H1 (cell line): ENCODE results near the gene TTYH2. TPM values are rescaled to one million over a fixed set of nuclear protein-coding genes. Genes with fewer than 3 reads are reported as not detected.

Experiments used
- CTCF ChIA-PET: fragments of 300-600 bp; sonication (Branson Sonifier 250); formaldehyde crosslinking; loops from one replicate; lab custom pipeline; 2021; ENCODE audit not compliant: partially characterized antibody; lab: Charles Lee
- POLR2A ChIA-PET: fragments of 300-600 bp; sonication (Branson Sonifier 250); formaldehyde crosslinking; loops from one replicate; lab custom pipeline; 2021; ENCODE audit warnings: inconsistent platforms; ENCODE audit not compliant: partially characterized antibody; lab: Charles Lee
- DNase-seq, 2 experiments: peaks; one replicate each; pipeline versions ENCODE4 v3.0.0 to v3.0.0-alpha.2; 2010 to 2022; ENCODE audit warnings: low spot score in 2 of 2, low read depth in 1 of 2, mixed read lengths in 1 of 2
- FAIRE-seq: peaks from 2 replicates; lab custom pipeline; 2011; peaks lifted over from hg19 to GRCh38; lab: Jason Lieb, UNC
- H2AFZ ChIP-seq: 2 replicates; pipeline ENCODE4 v1.8.1; 2012; ENCODE audit warnings: low read length, inconsistent platforms
- H2AK5ac ChIP-seq: 2 replicates; pipeline ENCODE4 v1.6.1; 2013; ENCODE audit warnings: low read depth, low read length
- H2BK120ac ChIP-seq: replicated peaks from 2 replicates; pipeline ENCODE3; 2013; ENCODE audit warnings: low read depth, low read length, inconsistent platforms
- H2BK12ac ChIP-seq: 2 replicates; pipeline ENCODE4 v1.6.1; 2013; ENCODE audit warnings: low read depth, low read length
- H2BK15ac ChIP-seq: 2 replicates; pipeline ENCODE4 v1.6.1; 2013; ENCODE audit warnings: low read length
- H2BK20ac ChIP-seq: 2 replicates; pipeline ENCODE4 v1.6.1; 2013; ENCODE audit warnings: low read length
- H2BK5ac ChIP-seq: 2 replicates; pipeline ENCODE4 v1.6.1; 2013; ENCODE audit warnings: low read depth, low read length
- H3K14ac ChIP-seq: 2 replicates; pipeline ENCODE4 v1.6.1; 2013; ENCODE audit warnings: inconsistent platforms; ENCODE audit not compliant: insufficient read length
- H3K18ac ChIP-seq: 2 replicates; pipeline ENCODE4 v1.6.1; 2013; ENCODE audit warnings: low read length; ENCODE audit errors: extremely low read depth
- H3K23ac ChIP-seq: 2 replicates; pipeline ENCODE4 v1.6.1; 2013; ENCODE audit warnings: inconsistent platforms; ENCODE audit not compliant: insufficient read length
- H3K23me2 ChIP-seq: 2 replicates; pipeline ENCODE4 v1.6.1; 2013; ENCODE audit warnings: low read depth, low read length
- H3K27ac ChIP-seq: 2 replicates; pipeline ENCODE4 v1.6.1; 2011; ENCODE audit warnings: low read depth, low read length, inconsistent platforms
- H3K27me3 ChIP-seq, 4 experiments: replicated peaks in 1 of 4; 1 replicate in 1 of 4; 2 replicates in 3 of 4; pipeline versions ENCODE4 v1.6.1 to v1.8.1; 2011 to 2013; ENCODE audit warnings: low read length in 3 of 4, mild to moderate bottlenecking in 3 of 4, inconsistent platforms in 2 of 4, mixed read lengths in 2 of 4, moderate library complexity in 1 of 4; ENCODE audit not compliant: control insufficient read depth in 3 of 4, insufficient read depth in 3 of 4; ENCODE audit errors: extremely low read depth in 1 of 4
- H3K36me3 ChIP-seq, 4 experiments: 2 replicates each; pipeline versions ENCODE4 v1.6.1 to v1.8.1; 2011 to 2013; ENCODE audit warnings: mild to moderate bottlenecking in 4 of 4, low read length in 3 of 4, moderate library complexity in 2 of 4, control low read depth in 1 of 4, inconsistent platforms in 1 of 4; ENCODE audit not compliant: insufficient read depth in 4 of 4, control insufficient read depth in 2 of 4
- H3K4ac ChIP-seq: replicated peaks from 2 replicates; pipeline ENCODE3; 2013; ENCODE audit warnings: low read length, low read depth, mixed read lengths, inconsistent platforms; ENCODE audit not compliant: insufficient read length
- H3K4me1 ChIP-seq, 4 experiments: replicated peaks in 1 of 4; 1 replicate in 1 of 4; 2 replicates in 3 of 4; pipeline versions ENCODE4 v1.6.1 to v1.8.1; 2011 to 2013; ENCODE audit warnings: low read length in 3 of 4, inconsistent platforms in 2 of 4, mixed read lengths in 1 of 4; ENCODE audit not compliant: insufficient read depth in 4 of 4, control insufficient read depth in 3 of 4
- H3K4me2 ChIP-seq, 2 experiments: 2 replicates each; pipeline versions ENCODE4 v1.6.1 to v1.8.1; 2011 to 2013; ENCODE audit warnings: low read depth in 2 of 2, low read length in 2 of 2, control low read depth in 1 of 2, inconsistent platforms in 1 of 2, mild to moderate bottlenecking in 1 of 2; ENCODE audit not compliant: insufficient read depth in 1 of 2
- H3K4me3 ChIP-seq, 4 experiments: fragments of 200-600, 300-600 bp in 1 of 4; sonication (generic), shearing (Covaris generic), sonication (Bioruptor Twin) in 1 of 4; 2 replicates each; pipeline versions ENCODE4 v1.5.1 to v1.8.1; 2011 to 2016; ENCODE audit warnings: low read length in 4 of 4, low read depth in 3 of 4, control low read depth in 2 of 4, inconsistent platforms in 2 of 4, mild to moderate bottlenecking in 2 of 4, mixed read lengths in 1 of 4, moderate library complexity in 1 of 4; ENCODE audit not compliant: insufficient read depth in 2 of 4; ENCODE audit errors: extremely low read depth in 1 of 4
- H3K56ac ChIP-seq: replicated peaks from 2 replicates; pipeline ENCODE3; 2013; ENCODE audit warnings: low read depth, mild to moderate bottlenecking, mixed read lengths, low read length, inconsistent platforms; ENCODE audit not compliant: insufficient read length
- H3K79me1 ChIP-seq: 2 replicates; pipeline ENCODE4 v1.6.1; 2013; ENCODE audit warnings: low read depth, low read length, control low read depth
- H3K79me2 ChIP-seq, 2 experiments: 2 replicates each; pipeline versions ENCODE4 v1.6.1 to v1.8.1; 2012 to 2013; ENCODE audit warnings: low read length in 2 of 2, mild to moderate bottlenecking in 2 of 2, inconsistent platforms in 1 of 2; ENCODE audit not compliant: insufficient read depth in 2 of 2, control insufficient read depth in 1 of 2
- H3K9ac ChIP-seq, 4 experiments: replicated peaks in 1 of 4; 1 replicate in 1 of 4; 2 replicates in 3 of 4; pipeline versions ENCODE4 v1.6.1 to v1.8.1; 2011 to 2013; ENCODE audit warnings: low read depth in 3 of 4, low read length in 3 of 4, control low read depth in 2 of 4, mild to moderate bottlenecking in 2 of 4, moderate library complexity in 2 of 4, inconsistent platforms in 1 of 4; ENCODE audit errors: extremely low read depth in 1 of 4
- H3K9me3 ChIP-seq, 2 experiments: 2 replicates each; pipeline versions ENCODE4 v1.6.1 to v1.8.1; 2012 to 2013; ENCODE audit warnings: mild to moderate bottlenecking in 2 of 2, moderate library complexity in 2 of 2, control low read depth in 1 of 2, inconsistent platforms in 1 of 2, low read depth in 1 of 2, low read length in 1 of 2, mixed read lengths in 1 of 2; ENCODE audit not compliant: insufficient read depth in 2 of 2
- H4K20me1 ChIP-seq, 2 experiments: replicated peaks in 1 of 2; 2 replicates each; pipeline versions ENCODE3 to v1.8.1; 2011 to 2013; ENCODE audit warnings: inconsistent platforms in 2 of 2, low read length in 2 of 2, mild to moderate bottlenecking in 1 of 2; ENCODE audit not compliant: insufficient read depth in 2 of 2, control insufficient read depth in 1 of 2
- H4K5ac ChIP-seq: 2 replicates; pipeline ENCODE4 v1.6.1; 2013; ENCODE audit warnings: low read length, low read depth, mixed read lengths, inconsistent platforms; ENCODE audit not compliant: insufficient read length
- H4K8ac ChIP-seq: 2 replicates; pipeline ENCODE4 v1.8.0; 2013; ENCODE audit warnings: mild to moderate bottlenecking, moderate library complexity, low read length, inconsistent platforms; ENCODE audit not compliant: insufficient read depth; ENCODE audit errors: extremely low read depth
- H4K91ac ChIP-seq: replicated peaks from 2 replicates; pipeline ENCODE3; 2013; ENCODE audit warnings: low read length, mixed read lengths, inconsistent platforms; ENCODE audit not compliant: insufficient read length
- CTBP2 ChIP-seq: IDR thresholded peaks from 2 replicates; pipeline ENCODE4 v1.7.0; 2011; ENCODE audit warnings: borderline replicate concordance, mild to moderate bottlenecking, moderate library complexity, mixed read lengths, low read length; ENCODE audit not compliant: insufficient read depth, insufficient read length
- EZH2 ChIP-seq: fragments of 200-600 bp; sonication (generic); IDR thresholded peaks from 2 replicates; pipeline ENCODE4 v1.7.1; 2012; ENCODE audit warnings: low read depth, mild to moderate bottlenecking, moderate library complexity, low read length, inconsistent platforms; ENCODE audit not compliant: severe bottlenecking
- NANOG ChIP-seq: IDR thresholded peaks from 2 replicates; pipeline ENCODE4 v1.6.1; 2011; ENCODE audit warnings: low read length, low read depth, mild to moderate bottlenecking, inconsistent platforms; ENCODE audit not compliant: insufficient read depth, poor library complexity, severe bottlenecking
- RAD21 ChIP-seq, 2 experiments: IDR thresholded peaks in 1 of 2; conservative IDR thresholded peaks in 1 of 2; 2 replicates each; pipeline ENCODE4 v1.6.1; 2011; ENCODE audit warnings: low read depth in 2 of 2, low read length in 2 of 2, improper control_type of control experiment in 1 of 2, inconsistent platforms in 1 of 2, mild to moderate bottlenecking in 1 of 2, moderate library complexity in 1 of 2
- RNF2 ChIP-seq: fragments of 200-900, 300-1000 bp; sonication (generic); IDR thresholded peaks from 2 replicates; pipeline ENCODE4 v1.7.1; 2016; ENCODE audit warnings: borderline replicate concordance, low read depth, mild to moderate bottlenecking, antibody characterized with exemption, low read length; ENCODE audit not compliant: poor library complexity, severe bottlenecking; ENCODE audit errors: missing control alignments
- TAF1 ChIP-seq: IDR thresholded peaks from 2 replicates; pipeline ENCODE4 v1.6.1; 2011; ENCODE audit warnings: mild to moderate bottlenecking, low read depth, low read length
- TBP ChIP-seq: IDR thresholded peaks from 2 replicates; pipeline ENCODE4 v1.6.1; 2011; ENCODE audit warnings: low read depth, low read length, improper control_type of control experiment
- TCF12 ChIP-seq: IDR thresholded peaks from 2 replicates; pipeline ENCODE4 v1.6.1; 2011; ENCODE audit warnings: low read depth, mild to moderate bottlenecking, low read length
- WGBS, 2 experiments: shearing (Covaris generic) in 1 of 2; methylation state at CpG; one replicate each; pipeline versions ENCODE4 v1.1.6 to v1.1.7; 2013 to 2015; ENCODE audit warnings: low lambda C conversion rate in 2 of 2, mixed read lengths in 2 of 2, inconsistent platforms in 1 of 2, low coverage in 1 of 2, missing lambda C conversion rate in 1 of 2; ENCODE audit not compliant: insufficient replicate concordance in 2 of 2, insufficient coverage in 1 of 2, insufficient read length in 1 of 2; ENCODE audit errors: extremely low coverage in 1 of 2, missing lambda C conversion rate in 1 of 2; 5-methylcytosine and 5-hydroxymethylcytosine counted together
- polyA plus RNA-seq, 7 experiments: library from polyadenylated mRNA; depleted of rRNA in 3 of 7; stranded (reverse) in 5 of 7; unstranded in 2 of 7; fragments of >200 nt in 5 of 7; fragments of 200-250 nt in 2 of 7; gene quantifications; 1 replicate in 5 of 7; 2 replicates in 1 of 7; 4 replicates in 1 of 7; pipeline versions ENCODE4 v1.2.1 to v1.2.3, GENCODE V29; 2011 to 2013; ENCODE audit warnings: missing spikeins in 2 of 7, mixed read lengths in 2 of 7
- total RNA-seq: library from RNA; stranded (reverse); fragmentation: NEBNext Ultra II Directional; extraction: Animal tissue kit (Norgen Biotek cat#: 25700); gene quantifications from 2 replicates; pipeline ENCODE4 v1.2.1, GENCODE V29; 2021
- TF ChIP-seq, protein P1 (sequence below): IDR thresholded peaks from 2 replicates; pipeline ENCODE4 v1.6.1; 2011; ENCODE audit warnings: low read length, improper control_type of control experiment
- TF ChIP-seq, protein P2 (sequence below): IDR thresholded peaks from 2 replicates; pipeline ENCODE4 v1.6.1; 2012; ENCODE audit warnings: inconsistent platforms

The TTYH2 gene
- total and polyA plus RNA-seq, 2 of the 8 experiments (the other 6 are each of a cell fraction or from before 2014, with no cell fraction given): 3.2 to 9.2 TPM

DNA sequence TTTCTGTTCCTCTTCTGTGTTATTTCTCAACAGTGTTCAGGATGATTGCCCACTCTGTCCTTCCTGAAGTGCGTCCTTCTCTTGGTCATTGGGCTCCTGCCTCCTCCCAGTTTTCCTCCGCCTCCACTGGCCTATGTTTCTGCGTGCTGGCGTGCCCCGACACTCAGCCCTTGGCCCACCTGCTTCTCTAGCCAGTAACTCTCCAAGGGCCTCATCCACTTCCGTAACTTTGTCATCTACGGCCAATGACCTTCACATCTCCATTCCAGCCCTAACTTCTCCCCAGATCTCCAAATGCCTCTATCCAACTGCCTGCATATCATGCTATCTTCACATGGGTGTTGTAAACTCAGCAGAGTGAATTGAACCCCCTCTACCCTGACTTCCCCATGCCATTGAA lies 49.5 kb upstream of the TTYH2 start:
- Histone ChIP-seq H3K4ac (no peak overlapping the region), H3K4me3 (no peak overlapping the region), H2BK120ac (no peak overlapping the region), H2BK15ac (no peak overlapping the region), H3K36me3 (no peaks in the 10 kb centered on the region), H3K9me3 (no peaks in the 10 kb centered on the region), H3K27me3 (no peaks in the 10 kb centered on the region), H3K4me2 (no peak overlapping the region; a peak in 1 of 4 replicates), H3K9ac (no peak overlapping the region), H4K91ac (no peak overlapping the region), H3K79me1 (no peaks in the 10 kb centered on the region), H3K79me2 (no peaks in the 10 kb centered on the region), H4K5ac (no peak overlapping the region), H3K18ac (no peak overlapping the region; the same call in 1 of the 2 replicates), H3K23me2 (peaks cover 2% of the 10 kb centered on the region; the same call in 1 of the 2 replicates), H4K20me1 (no peaks in the 10 kb centered on the region), H3K14ac (no peak overlapping the region), H3K56ac (no peak overlapping the region), H2AFZ (peak overlapping the region; percentile 83), H2BK12ac (no peak overlapping the region), H4K8ac (peak overlapping the region; percentile 58; the same call in 1 of the 2 replicates), H3K27ac (no peak overlapping the region), H3K23ac (no peak overlapping the region), H2BK5ac (no peak overlapping the region), H3K4me1 (no peaks in the 10 kb centered on the region; a peak in 3 of 7 replicates), H2BK20ac (peak overlapping the region; percentile 21; the same call in 1 of the 2 replicates), H2AK5ac (no peak overlapping the region)
- FAIRE-seq (no peak), DNase-seq (no peak)
- CTCF ChIA-PET: interaction anchor here (1.3 to 1.9 kb wide), 3 partner anchors 10 to 74 kb away, joined by 3 to 7 read pairs (median 4); no protein-coding TSS in a partner anchor
- POLR2A ChIA-PET: interaction anchor here (0.7 kb wide), 1 partner anchor 10 kb away, joined by 3 read pairs; no protein-coding TSS in a partner anchor
- WGBS, 2 experiments: 65% methylated on average over 7 of the region's 7 CpGs; no CpG with 5 or more reads in 1 of the 2 experiments
- TF ChIP-seq, protein P1, sequence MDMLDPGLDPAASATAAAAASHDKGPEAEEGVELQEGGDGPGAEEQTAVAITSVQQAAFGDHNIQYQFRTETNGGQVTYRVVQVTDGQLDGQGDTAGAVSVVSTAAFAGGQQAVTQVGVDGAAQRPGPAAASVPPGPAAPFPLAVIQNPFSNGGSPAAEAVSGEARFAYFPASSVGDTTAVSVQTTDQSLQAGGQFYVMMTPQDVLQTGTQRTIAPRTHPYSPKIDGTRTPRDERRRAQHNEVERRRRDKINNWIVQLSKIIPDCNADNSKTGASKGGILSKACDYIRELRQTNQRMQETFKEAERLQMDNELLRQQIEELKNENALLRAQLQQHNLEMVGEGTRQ: no peak
- TF ChIP-seq NANOG (no peak), TBP (no peak), EZH2 (no peak), TAF1 (no peak), RAD21 (IDR thresholded peaks at IDR 0.05 in 1 of 2, conservative IDR thresholded peaks at IDR 0.05 in 1 of 2; ENCODE audit: low read depth in 2 of 2, low read length in 2 of 2) (no peak), RNF2 (no peak), CTBP2 (no peak), TCF12 (no peak)
- TF ChIP-seq, protein P2, sequence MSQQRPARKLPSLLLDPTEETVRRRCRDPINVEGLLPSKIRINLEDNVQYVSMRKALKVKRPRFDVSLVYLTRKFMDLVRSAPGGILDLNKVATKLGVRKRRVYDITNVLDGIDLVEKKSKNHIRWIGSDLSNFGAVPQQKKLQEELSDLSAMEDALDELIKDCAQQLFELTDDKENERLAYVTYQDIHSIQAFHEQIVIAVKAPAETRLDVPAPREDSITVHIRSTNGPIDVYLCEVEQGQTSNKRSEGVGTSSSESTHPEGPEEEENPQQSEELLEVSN: no peak
